AG10803 (cell line): ENCODE measurements around the gene STEEP1.
A peak's percentile ranks its signal among the peaks of the same experiment; 100 is the strongest.

Experiments used
- DNase-seq: peaks from one replicate; pipeline ENCODE4 v3.0.0; 2010; ENCODE audit warnings: low read depth
- H3K4me3 ChIP-seq: 2 replicates; pipeline ENCODE4 v1.5.1; 2011; ENCODE audit warnings: mild to moderate bottlenecking, low read length, control low read depth
- CTCF ChIP-seq: conservative IDR thresholded peaks from 2 replicates; pipeline ENCODE4 v1.5.1; 2011; ENCODE audit warnings: mild to moderate bottlenecking, low read length, control low read depth, inconsistent platforms

The STEEP1 gene

DNA sequence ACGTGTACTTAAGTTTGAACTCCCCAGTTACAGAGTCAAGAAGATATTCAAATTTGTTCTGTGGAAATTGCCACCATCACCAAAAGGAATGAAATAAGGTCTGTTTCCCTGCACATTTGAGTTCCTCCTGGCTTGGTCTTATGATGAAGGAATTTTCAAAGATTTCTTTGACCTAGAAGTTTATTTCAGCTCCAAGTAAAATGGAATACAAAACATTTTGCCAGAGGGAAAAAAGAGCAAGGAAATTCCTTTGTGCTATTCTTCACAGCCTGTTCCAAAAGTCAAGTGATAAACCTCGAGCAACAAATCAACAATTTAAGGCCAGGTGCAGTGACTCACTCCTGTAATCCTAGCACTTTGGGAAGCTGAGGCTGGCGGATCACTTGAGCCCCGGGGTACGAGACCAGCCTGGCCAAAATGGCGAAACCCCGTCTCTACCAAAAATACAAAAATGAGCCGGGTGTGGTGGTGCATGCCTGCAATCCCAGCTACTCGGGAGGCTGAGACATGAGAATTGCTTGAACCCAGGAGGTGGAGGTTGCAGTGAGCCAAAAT, 37.6 kb upstream of the STEEP1 start:
- TF ChIP-seq CTCF = no peak
- no peak for DNase-seq
- H3K4me3 ChIP-seq = no peak overlapping the region

GRCh38 chrX:119589810-119590209, 24.6 kb upstream of the STEEP1 start:
- DNase-seq = no peak
- no peak overlapping the region for H3K4me3 ChIP-seq
- no peak for TF ChIP-seq CTCF

DNA sequence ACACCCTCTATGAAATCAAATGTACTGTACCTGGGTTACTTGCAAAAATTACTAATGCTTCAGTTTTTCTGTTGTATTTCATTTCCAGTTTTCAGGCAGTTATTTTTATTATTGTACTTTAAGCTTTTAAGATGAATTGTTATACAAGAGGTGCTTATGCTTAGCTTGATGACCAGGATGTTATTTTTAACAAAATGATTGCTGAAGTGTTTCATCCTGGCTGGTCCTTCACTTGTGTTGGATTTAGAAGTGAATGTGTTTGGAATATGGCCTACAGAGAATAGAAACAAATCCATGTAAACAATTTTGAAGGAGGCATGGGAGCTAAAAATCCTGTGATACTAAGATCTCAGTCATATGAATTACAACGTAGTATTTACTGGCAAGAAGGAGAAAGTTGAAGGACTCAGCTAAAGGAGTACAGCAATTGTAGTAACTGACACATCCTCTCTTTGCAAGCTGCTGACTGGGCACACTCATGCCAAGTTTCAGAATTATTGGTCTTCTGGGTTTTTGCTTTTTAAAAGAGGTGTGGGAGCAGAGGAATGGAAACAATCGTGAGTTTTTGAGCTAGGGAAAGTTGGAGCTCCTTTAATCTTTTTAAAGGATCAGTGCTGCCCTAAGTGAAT, 18.3 kb upstream of the STEEP1 start:
- no peak overlapping the region for H3K4me3 ChIP-seq
- no peak for DNase-seq
- no peak for TF ChIP-seq CTCF

DNA sequence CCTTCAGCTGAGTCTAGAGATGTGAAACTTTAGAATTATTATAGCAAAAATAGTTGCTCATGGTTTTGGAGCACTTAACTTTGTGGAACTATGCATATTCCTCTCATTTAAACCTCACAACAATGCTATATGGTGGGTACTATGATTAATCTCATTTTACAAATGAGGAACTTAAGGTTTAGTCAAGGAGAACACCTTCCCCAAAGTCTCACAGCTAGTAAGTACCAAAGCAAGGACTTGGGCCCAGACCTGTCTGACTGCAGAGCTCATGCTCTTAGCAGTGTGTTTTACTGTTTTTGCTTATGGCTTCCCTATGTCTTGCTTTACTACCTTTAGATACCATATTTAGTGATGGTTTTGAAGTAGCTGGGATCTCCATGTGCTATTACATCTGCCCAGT, 14.2 kb upstream of the STEEP1 start:
- no peak overlapping the region for H3K4me3 ChIP-seq
- TF ChIP-seq CTCF = no peak
- no peak for DNase-seq

DNA sequence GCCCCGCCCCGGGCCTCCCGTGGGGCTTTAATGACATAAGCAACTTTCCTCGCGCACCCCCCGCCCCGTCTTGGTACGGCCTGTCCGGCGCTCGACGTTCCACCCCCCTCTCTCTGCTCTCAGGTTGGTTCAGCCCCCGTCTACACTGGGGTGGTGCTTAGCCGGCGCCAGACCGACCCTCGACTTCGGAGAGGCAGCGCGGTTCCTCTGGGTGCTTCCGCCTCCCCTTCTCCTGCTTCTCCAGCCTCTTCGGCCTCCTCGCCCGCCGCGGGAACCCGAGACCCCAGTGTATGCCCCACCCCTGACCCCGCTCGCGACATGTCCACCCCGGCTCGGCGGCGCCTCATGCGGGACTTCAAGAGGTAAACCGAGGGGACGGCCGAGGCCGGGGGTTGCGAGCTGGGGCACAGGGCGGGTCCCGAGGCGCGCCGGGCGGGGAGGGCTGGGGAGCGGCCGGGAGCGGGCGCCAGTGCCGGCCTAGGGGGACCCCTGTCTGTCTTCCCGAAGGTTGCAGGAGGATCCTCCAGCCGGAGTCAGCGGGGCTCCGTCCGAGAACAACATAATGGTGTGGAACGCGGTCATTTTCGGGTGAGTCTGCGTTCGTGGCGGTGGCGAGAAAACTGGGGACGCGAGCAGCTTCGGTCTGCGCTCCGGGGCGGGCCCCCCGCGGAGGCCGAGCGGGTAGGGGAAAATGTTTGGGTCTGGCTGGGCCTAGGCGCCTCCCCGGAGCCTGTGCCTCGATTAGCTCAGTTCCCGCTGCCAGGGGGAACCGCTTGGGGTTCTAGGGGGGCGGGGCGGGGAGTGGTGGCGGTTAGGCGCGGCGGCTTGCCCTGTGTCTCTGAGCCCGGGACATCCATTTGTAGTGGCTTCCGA, 9.4 kb upstream of the STEEP1 start, which contains the start of gene UBE2A:
Gene UBE2A (plus strand): TSS at position 170 of the 873 bp plus-strand sequence. CDS start 149 bp downstream, at position 319.
- H3K4me3 ChIP-seq = peak within 1 kb of the TSS; percentile 71
- TF ChIP-seq CTCF = peak; percentile 30
- peak; percentile 93 for DNase-seq

GRCh38 chrX:119573840-119574393, 8.7 kb upstream of the STEEP1 start:
- no peak for TF ChIP-seq CTCF
- DNase-seq = peak; percentile 38
- peak overlapping the region; percentile 71 for H3K4me3 ChIP-seq
